Liver (tissue), 3 donors: Measurements from ENCODE around the gene ZNF141.

Experiments
- FOXA1 ChIP-seq: IDR thresholded peaks from 2 replicates; pipeline ENCODE4 v1.6.1; 2016; ENCODE audit warnings: antibody characterized with exemption
- GABPA ChIP-seq, 2 donors: IDR thresholded peaks in 1 of 2; conservative IDR thresholded peaks in 1 of 2; 2 replicates each; pipeline ENCODE4 v1.6.1; 2016; ENCODE audit warnings: antibody characterized with exemption in 2 of 2, mild to moderate bottlenecking in 1 of 2, moderate library complexity in 1 of 2
- HNF4G ChIP-seq: IDR thresholded peaks from 2 replicates; pipeline ENCODE4 v1.6.1; 2016; ENCODE audit warnings: antibody characterized with exemption
- JUND ChIP-seq, 2 donors: IDR thresholded peaks; 2 replicates each; pipeline ENCODE4 v1.6.1; 2016; ENCODE audit warnings: antibody characterized with exemption in 2 of 2
- RAD21 ChIP-seq, 2 donors: IDR thresholded peaks; 2 replicates each; pipeline ENCODE4 v1.6.1; 2016; ENCODE audit warnings: antibody characterized with exemption in 2 of 2, mild to moderate bottlenecking in 2 of 2
- RXRA ChIP-seq, 2 donors: IDR thresholded peaks; 2 replicates each; pipeline ENCODE4 v1.6.1; 2017 to 2018; ENCODE audit warnings: antibody characterized with exemption in 2 of 2, mild to moderate bottlenecking in 1 of 2
- SP1 ChIP-seq: IDR thresholded peaks from 2 replicates; pipeline ENCODE4 v1.6.1; 2018; ENCODE audit warnings: antibody characterized with exemption, mild to moderate bottlenecking
- TAF1 ChIP-seq: conservative IDR thresholded peaks from 2 replicates; pipeline ENCODE4 v1.6.1; 2016; ENCODE audit warnings: antibody characterized with exemption, mild to moderate bottlenecking
- YY1 ChIP-seq: IDR thresholded peaks from 2 replicates; pipeline ENCODE4 v1.6.1; 2016; ENCODE audit warnings: antibody characterized with exemption, mild to moderate bottlenecking
- TF ChIP-seq, protein P1 (sequence below): IDR thresholded peaks from 2 replicates; pipeline ENCODE4 v1.6.1; 2016; ENCODE audit warnings: antibody characterized with exemption, mild to moderate bottlenecking
- TF ChIP-seq, protein P2 (sequence below): IDR thresholded peaks from 2 replicates; pipeline ENCODE4 v1.6.1; 2016; ENCODE audit warnings: antibody characterized with exemption
- TF ChIP-seq, protein P3 (sequence below): fragments of 150-350 bp; IDR thresholded peaks from 2 replicates; pipeline ENCODE4 v1.5.1; 2017; ENCODE audit warnings: improper control_type of control experiment, low read depth, low read length; ENCODE audit not compliant: missing input control
- TF ChIP-seq, protein P4 (sequence below): IDR thresholded peaks from 2 replicates; pipeline ENCODE4 v1.6.1; 2016; ENCODE audit warnings: antibody characterized with exemption
- TF ChIP-seq, protein P5 (sequence below): IDR thresholded peaks from 2 replicates; pipeline ENCODE4 v1.6.1; 2016; ENCODE audit warnings: antibody characterized with exemption
- donor health status: healthy.
- donor health status: healthy.

DNA sequence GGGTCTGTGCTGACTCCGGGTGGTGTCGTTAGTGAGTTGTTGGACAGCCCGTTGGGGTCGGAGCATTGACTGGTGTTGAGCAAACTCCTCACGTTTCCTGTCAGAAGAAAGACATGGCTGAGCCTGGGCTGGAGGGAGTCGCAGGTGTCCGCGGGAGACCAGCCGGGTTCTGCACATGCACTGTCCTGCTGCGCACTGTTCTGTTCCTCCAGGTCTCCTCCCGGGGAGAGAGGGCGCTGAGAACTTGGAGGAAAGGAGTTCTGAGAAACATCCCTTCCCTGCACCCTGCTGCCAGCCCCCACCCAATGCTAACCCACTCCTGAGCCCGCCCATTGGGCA lies 1.1 kb downstream of the ZNF141 start:
- TF ChIP-seq, protein P1, sequence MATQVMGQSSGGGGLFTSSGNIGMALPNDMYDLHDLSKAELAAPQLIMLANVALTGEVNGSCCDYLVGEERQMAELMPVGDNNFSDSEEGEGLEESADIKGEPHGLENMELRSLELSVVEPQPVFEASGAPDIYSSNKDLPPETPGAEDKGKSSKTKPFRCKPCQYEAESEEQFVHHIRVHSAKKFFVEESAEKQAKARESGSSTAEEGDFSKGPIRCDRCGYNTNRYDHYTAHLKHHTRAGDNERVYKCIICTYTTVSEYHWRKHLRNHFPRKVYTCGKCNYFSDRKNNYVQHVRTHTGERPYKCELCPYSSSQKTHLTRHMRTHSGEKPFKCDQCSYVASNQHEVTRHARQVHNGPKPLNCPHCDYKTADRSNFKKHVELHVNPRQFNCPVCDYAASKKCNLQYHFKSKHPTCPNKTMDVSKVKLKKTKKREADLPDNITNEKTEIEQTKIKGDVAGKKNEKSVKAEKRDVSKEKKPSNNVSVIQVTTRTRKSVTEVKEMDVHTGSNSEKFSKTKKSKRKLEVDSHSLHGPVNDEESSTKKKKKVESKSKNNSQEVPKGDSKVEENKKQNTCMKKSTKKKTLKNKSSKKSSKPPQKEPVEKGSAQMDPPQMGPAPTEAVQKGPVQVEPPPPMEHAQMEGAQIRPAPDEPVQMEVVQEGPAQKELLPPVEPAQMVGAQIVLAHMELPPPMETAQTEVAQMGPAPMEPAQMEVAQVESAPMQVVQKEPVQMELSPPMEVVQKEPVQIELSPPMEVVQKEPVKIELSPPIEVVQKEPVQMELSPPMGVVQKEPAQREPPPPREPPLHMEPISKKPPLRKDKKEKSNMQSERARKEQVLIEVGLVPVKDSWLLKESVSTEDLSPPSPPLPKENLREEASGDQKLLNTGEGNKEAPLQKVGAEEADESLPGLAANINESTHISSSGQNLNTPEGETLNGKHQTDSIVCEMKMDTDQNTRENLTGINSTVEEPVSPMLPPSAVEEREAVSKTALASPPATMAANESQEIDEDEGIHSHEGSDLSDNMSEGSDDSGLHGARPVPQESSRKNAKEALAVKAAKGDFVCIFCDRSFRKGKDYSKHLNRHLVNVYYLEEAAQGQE = no peak
- TF ChIP-seq YY1 (no peak), JUND (IDR thresholded peaks at IDR 0.05) (no peak), RAD21 (IDR thresholded peaks at IDR 0.05) (no peak), GABPA (IDR thresholded peaks at IDR 0.05 in 1 of 2, conservative IDR thresholded peaks at IDR 0.05 in 1 of 2) (no peak), RXRA (IDR thresholded peaks at IDR 0.05) (no peak), TAF1 (no peak), SP1 (no peak), HNF4G (no peak), FOXA1 (no peak)
- TF ChIP-seq, protein P2, sequence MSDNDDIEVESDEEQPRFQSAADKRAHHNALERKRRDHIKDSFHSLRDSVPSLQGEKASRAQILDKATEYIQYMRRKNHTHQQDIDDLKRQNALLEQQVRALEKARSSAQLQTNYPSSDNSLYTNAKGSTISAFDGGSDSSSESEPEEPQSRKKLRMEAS = no peak
- TF ChIP-seq, protein P3, sequence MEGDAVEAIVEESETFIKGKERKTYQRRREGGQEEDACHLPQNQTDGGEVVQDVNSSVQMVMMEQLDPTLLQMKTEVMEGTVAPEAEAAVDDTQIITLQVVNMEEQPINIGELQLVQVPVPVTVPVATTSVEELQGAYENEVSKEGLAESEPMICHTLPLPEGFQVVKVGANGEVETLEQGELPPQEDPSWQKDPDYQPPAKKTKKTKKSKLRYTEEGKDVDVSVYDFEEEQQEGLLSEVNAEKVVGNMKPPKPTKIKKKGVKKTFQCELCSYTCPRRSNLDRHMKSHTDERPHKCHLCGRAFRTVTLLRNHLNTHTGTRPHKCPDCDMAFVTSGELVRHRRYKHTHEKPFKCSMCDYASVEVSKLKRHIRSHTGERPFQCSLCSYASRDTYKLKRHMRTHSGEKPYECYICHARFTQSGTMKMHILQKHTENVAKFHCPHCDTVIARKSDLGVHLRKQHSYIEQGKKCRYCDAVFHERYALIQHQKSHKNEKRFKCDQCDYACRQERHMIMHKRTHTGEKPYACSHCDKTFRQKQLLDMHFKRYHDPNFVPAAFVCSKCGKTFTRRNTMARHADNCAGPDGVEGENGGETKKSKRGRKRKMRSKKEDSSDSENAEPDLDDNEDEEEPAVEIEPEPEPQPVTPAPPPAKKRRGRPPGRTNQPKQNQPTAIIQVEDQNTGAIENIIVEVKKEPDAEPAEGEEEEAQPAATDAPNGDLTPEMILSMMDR = no peak
- TF ChIP-seq, protein P4, sequence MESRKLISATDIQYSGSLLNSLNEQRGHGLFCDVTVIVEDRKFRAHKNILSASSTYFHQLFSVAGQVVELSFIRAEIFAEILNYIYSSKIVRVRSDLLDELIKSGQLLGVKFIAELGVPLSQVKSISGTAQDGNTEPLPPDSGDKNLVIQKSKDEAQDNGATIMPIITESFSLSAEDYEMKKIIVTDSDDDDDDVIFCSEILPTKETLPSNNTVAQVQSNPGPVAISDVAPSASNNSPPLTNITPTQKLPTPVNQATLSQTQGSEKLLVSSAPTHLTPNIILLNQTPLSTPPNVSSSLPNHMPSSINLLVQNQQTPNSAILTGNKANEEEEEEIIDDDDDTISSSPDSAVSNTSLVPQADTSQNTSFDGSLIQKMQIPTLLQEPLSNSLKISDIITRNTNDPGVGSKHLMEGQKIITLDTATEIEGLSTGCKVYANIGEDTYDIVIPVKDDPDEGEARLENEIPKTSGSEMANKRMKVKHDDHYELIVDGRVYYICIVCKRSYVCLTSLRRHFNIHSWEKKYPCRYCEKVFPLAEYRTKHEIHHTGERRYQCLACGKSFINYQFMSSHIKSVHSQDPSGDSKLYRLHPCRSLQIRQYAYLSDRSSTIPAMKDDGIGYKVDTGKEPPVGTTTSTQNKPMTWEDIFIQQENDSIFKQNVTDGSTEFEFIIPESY = no peak
- TF ChIP-seq, protein P5, sequence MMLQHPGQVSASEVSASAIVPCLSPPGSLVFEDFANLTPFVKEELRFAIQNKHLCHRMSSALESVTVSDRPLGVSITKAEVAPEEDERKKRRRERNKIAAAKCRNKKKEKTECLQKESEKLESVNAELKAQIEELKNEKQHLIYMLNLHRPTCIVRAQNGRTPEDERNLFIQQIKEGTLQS = no peak
